Activated naive CD4-positive, alpha-beta T cell treated with anti-CD3 and anti-CD28 coated beads for 36 hours (primary cell): ENCODE data around the gene C1orf35. TPM values are rescaled to one million over a fixed set of nuclear protein-coding genes. Genes with fewer than 3 reads are reported as not detected.
A peak's percentile ranks its signal among the peaks of the same experiment; 100 is the strongest.

Experiments
- CTCF ChIA-PET: fragments of 350-600 bp; sonication (Branson Sonifier 250); formaldehyde crosslinking; loops from one replicate; lab custom pipeline; 2021; ENCODE audit warnings: antibody characterized with exemption; lab: Charles Lee
- DNase-seq: peaks from one replicate; pipeline ENCODE4 v3.0.0-alpha.2; 2020
- H3K27ac Mint-ChIP-seq: one replicate; pipeline ENCODE4 v1.8.0; 2021; ENCODE audit warnings: mild to moderate bottlenecking, mixed read lengths
- H3K27me3 Mint-ChIP-seq: one replicate; pipeline ENCODE4 v1.8.0; 2021; ENCODE audit warnings: low read depth, mixed read lengths
- H3K36me3 Mint-ChIP-seq: one replicate; pipeline ENCODE4 v1.8.0; 2021; ENCODE audit warnings: low read depth, mixed read lengths
- H3K4me1 Mint-ChIP-seq: one replicate; pipeline ENCODE4 v1.8.0; 2021; ENCODE audit warnings: low read depth, mixed read lengths
- H3K4me3 Mint-ChIP-seq: one replicate; pipeline ENCODE4 v1.8.0; 2021; ENCODE audit warnings: mild to moderate bottlenecking, moderate library complexity, mixed read lengths
- H3K9me3 Mint-ChIP-seq: one replicate; pipeline ENCODE4 v1.8.0; 2021; ENCODE audit warnings: mixed read lengths
- intact Hi-C: fragments of 100-400 bp; cut with micrococcal nuclease; formaldehyde crosslinking; loops from one replicate; pipeline ENCODE4 v1.15.1; 2023
- total RNA-seq, 2 experiments: library from RNA; stranded (reverse); gene quantifications; one replicate each; pipeline ENCODE4 v1.2.3, GENCODE V29; 2021

The C1orf35 gene
- total RNA-seq, 2 experiments from 2014 or later, result 14.5 to 16.2 TPM

GRCh38 chr1:228146417-228147150, 43.5 kb upstream of the C1orf35 start:
- CTCF ChIA-PET, result no interaction called here
- H3K4me1 Mint-ChIP-seq, result peaks cover 25% of the 10 kb centered on the region
- DNase-seq, result peak; percentile 3
- H3K4me3 Mint-ChIP-seq, result no peak overlapping the region
- H3K9me3 Mint-ChIP-seq, result no peaks in the 10 kb centered on the region
- intact Hi-C loops, result no loop called here
- H3K36me3 Mint-ChIP-seq, result no peaks in the 10 kb centered on the region
- H3K27ac Mint-ChIP-seq, result no peak overlapping the region
- H3K27me3 Mint-ChIP-seq, result no peaks in the 10 kb centered on the region

- Mint-ChIP-seq H3K36me3 (peaks cover 3% of the 10 kb centered on the region), H3K9me3 (no peaks in the 10 kb centered on the region), H3K27ac (no peak overlapping the region), H3K4me1 (peaks cover 25% of the 10 kb centered on the region), H3K27me3 (no peaks in the 10 kb centered on the region), H3K4me3 (no peak overlapping the region)
- CTCF ChIA-PET, result no interaction called here
- DNase-seq, result peak; percentile 3
- intact Hi-C loops, result no loop called here
These were observed 42.6 kb upstream of the C1orf35 start for GRCh38 chr1:228145463-228146416.

GRCh38 chr1:228144993-228145343, 41.8 kb upstream of the C1orf35 start:
- peaks cover 4% of the 10 kb centered on the region for H3K36me3 Mint-ChIP-seq
- H3K4me1 Mint-ChIP-seq, result peaks cover 25% of the 10 kb centered on the region
- H3K4me3 Mint-ChIP-seq, result no peak overlapping the region
- no peaks in the 10 kb centered on the region for H3K9me3 Mint-ChIP-seq
- no peaks in the 10 kb centered on the region for H3K27me3 Mint-ChIP-seq
- no peak for DNase-seq
- intact Hi-C loops, result no loop called here
- no peak overlapping the region for H3K27ac Mint-ChIP-seq
- CTCF ChIA-PET, result interaction anchor here (0.7 kb wide), 1 partner anchor 9 kb away, joined by 3 read pairs; no protein-coding TSS in a partner anchor

GRCh38 chr1:228144193-228144992, 41.3 kb upstream of the C1orf35 start:
- no peaks in the 10 kb centered on the region for H3K27me3 Mint-ChIP-seq
- no peaks in the 10 kb centered on the region for H3K9me3 Mint-ChIP-seq
- intact Hi-C loops, result no loop called here
- peaks cover 25% of the 10 kb centered on the region for H3K4me1 Mint-ChIP-seq
- no peak for DNase-seq
- H3K4me3 Mint-ChIP-seq, result no peak overlapping the region
- peaks cover 4% of the 10 kb centered on the region for H3K36me3 Mint-ChIP-seq
- no peak overlapping the region for H3K27ac Mint-ChIP-seq
- CTCF ChIA-PET, result interaction anchor here (0.7 kb wide), 1 partner anchor 10 kb away, joined by 3 read pairs; no protein-coding TSS in a partner anchor

GRCh38 chr1:228143480-228144192, 40.5 kb upstream of the C1orf35 start:
- DNase-seq, result no peak
- peaks cover 4% of the 10 kb centered on the region for H3K36me3 Mint-ChIP-seq
- H3K9me3 Mint-ChIP-seq, result no peaks in the 10 kb centered on the region
- H3K27ac Mint-ChIP-seq, result no peak overlapping the region
- intact Hi-C loops, result no loop called here
- no peaks in the 10 kb centered on the region for H3K27me3 Mint-ChIP-seq
- CTCF ChIA-PET, result interaction anchor here (0.9 to 1.7 kb wide), 2 partner anchors 21 to 144 kb away, joined by 3 to 5 read pairs; no protein-coding TSS in a partner anchor
- peak overlapping the region; percentile 20 for H3K4me3 Mint-ChIP-seq
- H3K4me1 Mint-ChIP-seq, result peaks cover 25% of the 10 kb centered on the region

GRCh38 chr1:228142701-228143136, 39.6 kb upstream of the C1orf35 start:
- CTCF ChIA-PET, result interaction anchor here (0.9 to 1.7 kb wide), 3 partner anchors 22 to 143 kb away, joined by 3 to 5 read pairs (median 3); partner anchors contain the start of gene IBA57
- peak overlapping the region; percentile 18 for H3K27ac Mint-ChIP-seq

GRCh38 chr1:228142155-228142691, 39.1 kb upstream of the C1orf35 start:
- H3K36me3 Mint-ChIP-seq, result peaks cover 4% of the 10 kb centered on the region
- peaks cover 25% of the 10 kb centered on the region for H3K4me1 Mint-ChIP-seq
- H3K4me3 Mint-ChIP-seq, result peak overlapping the region; percentile 97
- intact Hi-C loops, result no loop called here
- no peaks in the 10 kb centered on the region for H3K27me3 Mint-ChIP-seq
- DNase-seq, result no peak
- CTCF ChIA-PET, result interaction anchor here (1.2 to 1.7 kb wide), 2 partner anchors 24 to 143 kb away, joined by 3 read pairs; partner anchors contain the start of gene IBA57
- no peaks in the 10 kb centered on the region for H3K9me3 Mint-ChIP-seq
- H3K27ac Mint-ChIP-seq, result peak overlapping the region; percentile 18

More at GRCh38 chr1:228142701-228143136, 39.6 kb upstream of the C1orf35 start:
- H3K36me3 Mint-ChIP-seq, result peaks cover 4% of the 10 kb centered on the region
- no peaks in the 10 kb centered on the region for H3K27me3 Mint-ChIP-seq
- intact Hi-C loops, result no loop called here
- peak overlapping the region; percentile 97 for H3K4me3 Mint-ChIP-seq
- H3K9me3 Mint-ChIP-seq, result no peaks in the 10 kb centered on the region
- peaks cover 25% of the 10 kb centered on the region for H3K4me1 Mint-ChIP-seq
- no peak for DNase-seq

GRCh38 chr1:228141226-228142044, 38.3 kb upstream of the C1orf35 start:
- CTCF ChIA-PET, result interaction anchor here (0.8 to 1.7 kb wide), 3 partner anchors 24 to 142 kb away, joined by 3 to 6 read pairs (median 3); no protein-coding TSS in a partner anchor
- Mint-ChIP-seq H3K27me3 (no peaks in the 10 kb centered on the region), H3K4me1 (peaks cover 25% of the 10 kb centered on the region), H3K4me3 (peak overlapping the region; percentile 97), H3K27ac (peak overlapping the region; percentile 93), H3K36me3 (peaks cover 4% of the 10 kb centered on the region), H3K9me3 (no peaks in the 10 kb centered on the region)
- DNase-seq, result peak; percentile 47
- intact Hi-C loops, result loop anchor here (2.0 kb wide), 1 partner anchor 135 kb away; no protein-coding TSS in a partner anchor

- Mint-ChIP-seq H3K27me3 (no peaks in the 10 kb centered on the region), H3K36me3 (peaks cover 4% of the 10 kb centered on the region), H3K4me3 (peak overlapping the region; percentile 97), H3K9me3 (no peaks in the 10 kb centered on the region), H3K4me1 (peaks cover 25% of the 10 kb centered on the region), H3K27ac (peak overlapping the region; percentile 93)
- intact Hi-C loops, result loop anchor here (1.0 to 2.0 kb wide), 9 partner anchors 9 to 323 kb away; partner anchors contain the start of genes ARF1, C1orf35, IBA57 and MRPL55
- CTCF ChIA-PET, result interaction anchor here (0.6 to 1.8 kb wide), 4 partner anchors 10 to 145 kb away, joined by 3 to 6 read pairs (median 4); no protein-coding TSS in a partner anchor
- DNase-seq, result no peak
These were observed 37.6 kb upstream of the C1orf35 start for GRCh38 chr1:228140724-228141225.
